Measurements from ENCODE around the gene SNAPC4. TPM values are rescaled to one million over a fixed set of nuclear protein-coding genes. Genes with fewer than 3 reads are reported as not detected.

The SNAPC4 gene
- total RNA-seq, 6 experiments from 2014 or later, result 3.8 to 6.5 (median 5.4) TPM

DNA sequence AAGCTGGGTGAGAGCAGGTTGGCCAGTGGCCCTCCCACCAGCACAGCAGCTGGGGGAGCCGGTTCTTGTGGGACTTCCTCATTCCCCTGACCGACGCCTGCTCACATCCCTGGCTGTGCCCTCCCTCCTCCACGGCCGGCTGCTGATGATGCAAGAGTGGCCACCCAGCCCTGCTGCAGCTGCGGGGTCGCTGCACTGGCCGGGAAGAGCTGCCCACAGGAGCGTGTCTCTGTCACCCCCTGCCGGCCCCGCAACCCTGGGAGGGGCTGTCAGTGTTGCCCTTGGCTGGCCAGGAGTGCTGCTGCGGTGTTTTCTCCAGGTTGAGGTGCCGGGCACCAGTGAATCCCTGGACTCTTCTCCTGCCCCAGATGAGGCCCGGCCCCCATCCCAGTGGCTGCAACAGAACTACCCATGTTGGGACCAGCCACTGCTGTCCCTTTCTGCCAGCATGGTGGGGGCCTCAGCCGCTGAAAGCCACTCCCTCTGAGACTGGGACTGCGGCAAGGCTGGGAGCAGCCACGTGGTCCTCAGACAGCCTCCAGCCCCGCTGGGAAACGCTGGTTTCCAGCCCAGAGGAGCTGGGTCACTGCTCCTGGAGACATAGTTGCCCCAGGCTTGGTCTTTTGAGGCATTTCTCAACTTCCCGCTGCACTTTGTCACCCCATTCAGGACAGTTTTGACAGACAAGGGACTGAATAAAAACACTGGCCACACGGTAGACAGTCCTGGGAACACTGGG is 27.2 kb downstream of the SNAPC4 start:
- intact Hi-C loops (cut with DNase I), result no loop called here
- Histone ChIP-seq H3K36me3 (no peaks in the 10 kb centered on the region), H3K9me3 (no peaks in the 10 kb centered on the region), H3K4me3 (peak overlapping the region; percentile 9 to 31 (median 16)), H3K27me3 (no peaks in the 10 kb centered on the region), H3K27ac (peak overlapping the region in 1 of 3 donors; percentile 49), H3K4me1 (peaks cover 0 to 15% (median 1%) of the 10 kb centered on the region in 4 donors)
- peak; percentile 36 to 73 (median 58) for ATAC-seq
- DNase-seq, result peak in 2 of 3 donors; percentile 76 to 80
- WGBS (ENCODE audit: insufficient coverage, low coverage, low lambda C conversion rate, missing lambda C conversion rate), result 4% methylated on average over 4 of the region's 21 CpGs
- no peak for TF ChIP-seq POLR2A (IDR thresholded peaks at IDR 0.05)
- TF ChIP-seq, protein P1, sequence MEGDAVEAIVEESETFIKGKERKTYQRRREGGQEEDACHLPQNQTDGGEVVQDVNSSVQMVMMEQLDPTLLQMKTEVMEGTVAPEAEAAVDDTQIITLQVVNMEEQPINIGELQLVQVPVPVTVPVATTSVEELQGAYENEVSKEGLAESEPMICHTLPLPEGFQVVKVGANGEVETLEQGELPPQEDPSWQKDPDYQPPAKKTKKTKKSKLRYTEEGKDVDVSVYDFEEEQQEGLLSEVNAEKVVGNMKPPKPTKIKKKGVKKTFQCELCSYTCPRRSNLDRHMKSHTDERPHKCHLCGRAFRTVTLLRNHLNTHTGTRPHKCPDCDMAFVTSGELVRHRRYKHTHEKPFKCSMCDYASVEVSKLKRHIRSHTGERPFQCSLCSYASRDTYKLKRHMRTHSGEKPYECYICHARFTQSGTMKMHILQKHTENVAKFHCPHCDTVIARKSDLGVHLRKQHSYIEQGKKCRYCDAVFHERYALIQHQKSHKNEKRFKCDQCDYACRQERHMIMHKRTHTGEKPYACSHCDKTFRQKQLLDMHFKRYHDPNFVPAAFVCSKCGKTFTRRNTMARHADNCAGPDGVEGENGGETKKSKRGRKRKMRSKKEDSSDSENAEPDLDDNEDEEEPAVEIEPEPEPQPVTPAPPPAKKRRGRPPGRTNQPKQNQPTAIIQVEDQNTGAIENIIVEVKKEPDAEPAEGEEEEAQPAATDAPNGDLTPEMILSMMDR (IDR thresholded peaks at IDR 0.05), result no peak

DNA sequence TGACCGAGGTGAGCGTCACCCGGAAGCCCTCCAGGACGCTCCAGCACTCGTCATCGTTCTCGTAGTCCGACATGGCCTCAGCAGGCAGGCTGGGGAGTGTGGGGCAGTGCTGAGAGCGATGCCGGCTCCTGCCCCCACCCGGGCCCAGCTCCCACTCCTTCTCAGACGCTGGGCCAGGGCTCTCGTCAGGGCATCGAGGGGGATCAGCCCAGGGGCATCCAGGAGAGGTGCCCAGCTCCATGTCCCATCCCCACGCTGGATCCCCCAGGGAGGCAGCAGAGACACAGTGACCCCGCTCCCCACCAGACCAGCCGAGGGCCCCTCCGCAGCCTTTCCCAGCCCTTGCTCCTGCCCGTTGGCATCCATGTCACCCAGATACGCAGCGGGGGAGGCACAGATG is 28.0 kb downstream of the SNAPC4 start:
- Histone ChIP-seq H3K9me3 (no peaks in the 10 kb centered on the region), H3K27ac (no peak overlapping the region), H3K27me3 (no peaks in the 10 kb centered on the region), H3K4me3 (no peak overlapping the region), H3K4me1 (peaks cover 0 to 14% (median 1%) of the 10 kb centered on the region in 4 donors), H3K36me3 (no peaks in the 10 kb centered on the region)
- no peak for TF ChIP-seq POLR2A (IDR thresholded peaks at IDR 0.05)
- TF ChIP-seq, protein P1 (IDR thresholded peaks at IDR 0.05), result no peak
- ATAC-seq, result no peak
- DNase-seq, result no peak
- intact Hi-C loops (cut with DNase I), result no loop called here
- WGBS (ENCODE audit: insufficient coverage, low coverage, low lambda C conversion rate, missing lambda C conversion rate), result 75% methylated on average over 2 of the region's 21 CpGs

DNA sequence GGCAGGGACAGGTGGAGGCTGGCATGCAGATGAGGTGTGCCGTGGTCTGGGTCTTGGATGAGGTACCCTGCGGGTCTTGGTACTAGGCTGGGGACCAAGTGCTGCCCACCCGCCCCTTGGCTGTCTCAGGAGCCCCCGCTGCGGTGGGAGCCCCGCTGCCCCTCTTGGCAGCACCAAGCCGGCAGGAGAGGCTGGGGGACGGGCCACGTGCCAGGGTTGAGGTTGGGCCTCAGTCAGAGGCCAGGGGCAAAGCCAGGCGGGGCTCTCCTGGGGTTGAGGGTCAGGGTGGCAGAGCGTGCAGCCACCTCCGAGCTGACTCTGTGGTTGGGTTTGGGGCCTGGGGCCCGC is 28.5 kb downstream of the SNAPC4 start:
- no peak for TF ChIP-seq POLR2A (IDR thresholded peaks at IDR 0.05)
- TF ChIP-seq, protein P1 (IDR thresholded peaks at IDR 0.05), result no peak
- intact Hi-C loops (cut with DNase I), result no loop called here
- Histone ChIP-seq H3K27ac (no peak overlapping the region), H3K9me3 (no peaks in the 10 kb centered on the region), H3K27me3 (no peaks in the 10 kb centered on the region), H3K4me3 (no peak overlapping the region), H3K36me3 (no peaks in the 10 kb centered on the region), H3K4me1 (peaks cover 0 to 14% (median 1%) of the 10 kb centered on the region in 4 donors)
- no CpG with 5 or more reads among the region's 13 CpGs for WGBS (ENCODE audit: insufficient coverage, low coverage, low lambda C conversion rate, missing lambda C conversion rate)
- ATAC-seq, result no peak
- no peak for DNase-seq

DNA sequence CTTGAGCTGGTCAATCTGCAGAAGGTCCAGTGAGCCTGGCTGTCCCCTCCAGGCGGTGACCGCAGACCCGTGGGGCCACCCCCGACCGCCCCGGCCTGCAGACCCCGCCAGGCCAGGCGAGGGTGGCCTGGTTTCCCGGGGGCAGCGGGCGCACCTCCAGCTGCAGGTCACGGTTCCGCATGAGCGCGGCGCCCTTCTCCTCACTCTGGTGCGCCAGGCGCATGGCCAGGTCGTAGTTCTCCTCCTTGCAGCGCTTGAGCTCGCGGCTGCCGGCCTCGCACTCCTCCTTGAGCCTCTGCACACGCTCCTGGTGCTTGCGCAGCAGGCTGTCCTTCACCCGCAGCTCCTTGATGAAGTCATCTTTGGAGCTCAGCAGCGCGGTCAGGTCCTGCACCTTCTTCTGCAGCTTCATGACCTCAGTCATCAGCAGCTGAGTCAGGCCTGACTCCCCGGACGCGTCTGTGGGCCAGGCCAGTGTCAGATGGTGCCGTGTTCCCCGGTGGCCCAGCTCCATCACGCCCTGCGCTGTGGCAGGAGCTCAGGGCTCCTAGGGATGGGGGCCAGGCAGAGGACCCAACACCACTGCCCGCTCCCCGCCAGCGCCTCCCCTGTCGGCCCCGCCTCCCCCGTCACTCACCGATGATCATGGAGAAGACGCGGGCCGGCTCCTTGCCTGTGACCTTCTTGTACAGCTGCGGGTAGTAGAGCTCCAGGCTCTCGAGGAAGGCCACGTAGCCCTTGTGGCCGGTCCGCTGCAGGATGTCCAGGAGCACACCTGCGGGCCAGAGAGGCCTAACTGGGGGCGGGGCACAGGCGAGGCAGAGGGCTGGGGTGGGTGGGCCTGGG is 29.1 kb downstream of the SNAPC4 start:
- no peak overlapping the region for H3K4me3 ChIP-seq
- ATAC-seq, result no peak
- intact Hi-C loops (cut with DNase I), result no loop called here

More for the DNA sequence above, 29.1 kb downstream of the SNAPC4 start:
- Histone ChIP-seq H3K27me3 (no peaks in the 10 kb centered on the region), H3K27ac (no peak overlapping the region), H3K9me3 (no peaks in the 10 kb centered on the region), H3K36me3 (no peaks in the 10 kb centered on the region), H3K4me1 (peaks cover 0 to 14% (median 1%) of the 10 kb centered on the region in 4 donors)
- WGBS (ENCODE audit: insufficient coverage, low coverage, low lambda C conversion rate, missing lambda C conversion rate), result 95% methylated on average over 15 of the region's 54 CpGs
- no peak for TF ChIP-seq POLR2A (IDR thresholded peaks at IDR 0.05)
- TF ChIP-seq, protein P1 (IDR thresholded peaks at IDR 0.05), result no peak
- DNase-seq, result no peak
